GM10266 (cell line): Measurements from ENCODE around the gene RECK.
A peak's percentile ranks its signal among the peaks of the same experiment; 100 is the strongest.

Source experiments
- DNase-seq: peaks from one replicate; pipeline ENCODE4 v3.0.0; 2012; ENCODE audit errors: extremely low spot score
- TF ChIP-seq, protein P1 (sequence below): IDR thresholded peaks from 2 replicates; pipeline ENCODE4 v1.5.1; 2012; ENCODE audit warnings: mild to moderate bottlenecking, low read depth; ENCODE audit not compliant: control insufficient read depth, insufficient read depth; ENCODE audit errors: missing control alignments

Gene RECK

GRCh38 chr9:36145970-36146369, 109.3 kb downstream of the RECK start:
- TF ChIP-seq, protein P1, sequence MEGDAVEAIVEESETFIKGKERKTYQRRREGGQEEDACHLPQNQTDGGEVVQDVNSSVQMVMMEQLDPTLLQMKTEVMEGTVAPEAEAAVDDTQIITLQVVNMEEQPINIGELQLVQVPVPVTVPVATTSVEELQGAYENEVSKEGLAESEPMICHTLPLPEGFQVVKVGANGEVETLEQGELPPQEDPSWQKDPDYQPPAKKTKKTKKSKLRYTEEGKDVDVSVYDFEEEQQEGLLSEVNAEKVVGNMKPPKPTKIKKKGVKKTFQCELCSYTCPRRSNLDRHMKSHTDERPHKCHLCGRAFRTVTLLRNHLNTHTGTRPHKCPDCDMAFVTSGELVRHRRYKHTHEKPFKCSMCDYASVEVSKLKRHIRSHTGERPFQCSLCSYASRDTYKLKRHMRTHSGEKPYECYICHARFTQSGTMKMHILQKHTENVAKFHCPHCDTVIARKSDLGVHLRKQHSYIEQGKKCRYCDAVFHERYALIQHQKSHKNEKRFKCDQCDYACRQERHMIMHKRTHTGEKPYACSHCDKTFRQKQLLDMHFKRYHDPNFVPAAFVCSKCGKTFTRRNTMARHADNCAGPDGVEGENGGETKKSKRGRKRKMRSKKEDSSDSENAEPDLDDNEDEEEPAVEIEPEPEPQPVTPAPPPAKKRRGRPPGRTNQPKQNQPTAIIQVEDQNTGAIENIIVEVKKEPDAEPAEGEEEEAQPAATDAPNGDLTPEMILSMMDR, result no peak
- DNase-seq, result no peak

GRCh38 chr9:36146651-36147050, 109.9 kb downstream of the RECK start:
- no peak for DNase-seq
- TF ChIP-seq, protein P1, result no peak

DNA sequence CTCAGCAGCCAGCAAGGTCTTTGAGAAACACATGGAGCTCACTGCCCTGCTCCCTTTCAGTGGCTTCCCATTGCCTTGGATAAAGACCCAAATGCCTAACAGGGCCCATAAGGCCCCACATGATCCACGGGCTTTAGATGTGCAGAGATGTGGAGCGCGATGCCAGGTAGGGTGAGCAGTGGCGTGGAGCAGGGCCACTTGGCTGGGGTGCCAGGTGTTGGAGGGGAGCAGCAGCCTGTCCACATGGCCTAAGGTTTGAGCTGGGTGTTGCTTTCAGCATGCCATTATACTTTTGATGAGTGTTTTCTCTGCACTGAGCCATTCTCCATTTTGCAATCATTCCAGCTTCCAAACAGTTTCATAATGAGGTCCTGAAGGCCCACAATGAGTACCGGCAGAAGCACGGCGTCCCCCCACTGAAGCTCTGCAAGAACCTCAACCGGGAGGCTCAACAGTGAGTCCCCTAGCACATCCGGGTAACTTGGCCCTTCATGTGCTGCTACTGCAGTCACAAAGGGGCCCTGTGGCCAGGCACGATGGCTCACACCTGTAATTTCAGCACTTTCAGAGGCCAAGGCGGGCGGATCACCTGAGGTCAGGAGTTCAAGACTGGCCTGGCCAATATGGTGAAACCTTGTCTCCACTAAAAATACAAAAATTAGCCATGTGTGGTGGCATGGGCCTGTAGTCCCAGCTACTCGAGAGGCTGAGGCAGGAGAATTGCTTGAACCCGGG, 110.9 kb downstream of the RECK start:
- TF ChIP-seq, protein P1, result no peak
- no peak for DNase-seq

- DNase-seq, result peak; percentile 60
- TF ChIP-seq, protein P1, result no peak
These were observed 111.8 kb downstream of the RECK start for GRCh38 chr9:36148311-36149051.

- TF ChIP-seq, protein P1, result no peak
- DNase-seq, result no peak
These were observed 112.5 kb downstream of the RECK start for GRCh38 chr9:36149197-36149596.

- DNase-seq, result no peak
- TF ChIP-seq, protein P1, result no peak
These were observed 114.0 kb downstream of the RECK start for GRCh38 chr9:36150574-36151315.
